OCI-LY3 (cell line): ENCODE data around the gene ERBB4.
A peak's percentile ranks its signal among the peaks of the same experiment; 100 is the strongest.

Source experiments
- H2AFZ ChIP-seq: fragments of 200-600, 300-600 bp; shearing (Covaris generic); 2 replicates; pipeline ENCODE4 v1.6.0; 2014; ENCODE audit warnings: antibody characterized with exemption, low read depth, low read length
- H3K27ac ChIP-seq: fragments of 200-600, 300-600 bp; sonication (generic); 2 replicates; pipeline ENCODE4 v1.5.1; 2014; ENCODE audit warnings: mild to moderate bottlenecking, low read length, moderate library complexity, mixed read lengths
- H3K27me3 ChIP-seq: fragments of 200-600, 300-600 bp; sonication (generic); 2 replicates; pipeline ENCODE4 v1.6.1; 2014; ENCODE audit warnings: low read depth, low read length, mixed read lengths
- H3K36me3 ChIP-seq: fragments of 200-600, 300-600 bp; sonication (generic); replicated peaks from 2 replicates; pipeline ENCODE3; 2014; ENCODE audit warnings: low read depth, low read length, mixed read lengths
- H3K4me1 ChIP-seq: fragments of 300-600, 200-600 bp; sonication (generic); 2 replicates; pipeline ENCODE4 v1.6.1; 2014; ENCODE audit warnings: low read length, mixed read lengths
- H3K4me2 ChIP-seq: fragments of 200-600, 300-600 bp; sonication (generic); 2 replicates; pipeline ENCODE4 v1.6.1; 2014; ENCODE audit warnings: low read length, mixed read lengths
- H3K4me3 ChIP-seq: fragments of 300-600, 200-600 bp; sonication (generic); 2 replicates; pipeline ENCODE4 v1.5.1; 2014; ENCODE audit warnings: antibody characterized with exemption, mild to moderate bottlenecking, low read length, moderate library complexity
- H3K79me2 ChIP-seq: fragments of 300-600, 200-600 bp; shearing (Covaris generic); 2 replicates; pipeline ENCODE4 v1.6.1; 2014; ENCODE audit warnings: mild to moderate bottlenecking, low read length, mixed read lengths
- H3K9ac ChIP-seq: fragments of 300-600, 200-600 bp; shearing (Covaris generic); 2 replicates; pipeline ENCODE4 v1.6.0; 2014; ENCODE audit warnings: mild to moderate bottlenecking, low read length, moderate library complexity
- H3K9me3 ChIP-seq: fragments of 200-600, 300-600 bp; shearing (Covaris generic); 2 replicates; pipeline ENCODE4 v1.6.1; 2014; ENCODE audit warnings: low read length, mixed read lengths; ENCODE audit not compliant: insufficient read depth
- H4K20me1 ChIP-seq: fragments of 200-600, 300-600 bp; sonication (generic); 2 replicates; pipeline ENCODE4 v1.6.1; 2016; ENCODE audit warnings: low read length, mixed read lengths; ENCODE audit not compliant: insufficient read depth
- EZH2phosphoT487 ChIP-seq: fragments of 200-600 bp; shearing (Covaris generic); IDR thresholded peaks from 2 replicates; pipeline ENCODE4 v1.6.1; 2018; ENCODE audit warnings: antibody characterized with exemption, mixed run types, low read depth
- TF ChIP-seq, protein P1 (sequence below): fragments of 200-600, 300-600 bp; sonication (generic); IDR thresholded peaks from 2 replicates; pipeline ENCODE4 v1.5.1; 2014; ENCODE audit warnings: antibody characterized with exemption, low read length, low read depth

The ERBB4 gene

DNA sequence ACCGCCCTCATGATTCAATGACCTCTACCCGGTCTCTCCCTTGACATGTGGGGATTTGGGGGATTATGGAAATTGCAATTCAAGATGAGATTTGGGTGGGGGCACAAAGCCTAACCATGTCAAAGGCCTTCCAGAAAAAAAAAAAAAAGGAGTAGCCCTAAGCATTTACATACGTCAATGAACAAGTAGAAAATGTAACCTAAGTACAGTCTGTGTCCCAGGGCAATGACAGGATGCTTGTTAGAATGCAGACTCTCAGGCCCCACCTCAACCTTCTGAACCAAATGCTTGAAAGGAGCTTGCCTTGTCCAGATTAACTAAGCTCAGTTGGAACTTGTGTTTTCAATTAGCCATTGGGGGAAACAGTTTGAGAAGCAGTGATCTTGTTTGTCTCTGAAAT is 1180.1 kb downstream of the ERBB4 start:
- no peak for TF ChIP-seq EZH2phosphoT487
- TF ChIP-seq, protein P1, sequence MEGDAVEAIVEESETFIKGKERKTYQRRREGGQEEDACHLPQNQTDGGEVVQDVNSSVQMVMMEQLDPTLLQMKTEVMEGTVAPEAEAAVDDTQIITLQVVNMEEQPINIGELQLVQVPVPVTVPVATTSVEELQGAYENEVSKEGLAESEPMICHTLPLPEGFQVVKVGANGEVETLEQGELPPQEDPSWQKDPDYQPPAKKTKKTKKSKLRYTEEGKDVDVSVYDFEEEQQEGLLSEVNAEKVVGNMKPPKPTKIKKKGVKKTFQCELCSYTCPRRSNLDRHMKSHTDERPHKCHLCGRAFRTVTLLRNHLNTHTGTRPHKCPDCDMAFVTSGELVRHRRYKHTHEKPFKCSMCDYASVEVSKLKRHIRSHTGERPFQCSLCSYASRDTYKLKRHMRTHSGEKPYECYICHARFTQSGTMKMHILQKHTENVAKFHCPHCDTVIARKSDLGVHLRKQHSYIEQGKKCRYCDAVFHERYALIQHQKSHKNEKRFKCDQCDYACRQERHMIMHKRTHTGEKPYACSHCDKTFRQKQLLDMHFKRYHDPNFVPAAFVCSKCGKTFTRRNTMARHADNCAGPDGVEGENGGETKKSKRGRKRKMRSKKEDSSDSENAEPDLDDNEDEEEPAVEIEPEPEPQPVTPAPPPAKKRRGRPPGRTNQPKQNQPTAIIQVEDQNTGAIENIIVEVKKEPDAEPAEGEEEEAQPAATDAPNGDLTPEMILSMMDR, result no peak
- H3K4me2 ChIP-seq, result no peak overlapping the region
- H3K4me3 ChIP-seq, result no peak overlapping the region
- peaks cover 3% of the 10 kb centered on the region for H3K36me3 ChIP-seq
- no peak overlapping the region for H3K9ac ChIP-seq
- no peaks in the 10 kb centered on the region for H3K9me3 ChIP-seq
- H4K20me1 ChIP-seq, result no peaks in the 10 kb centered on the region
- no peaks in the 10 kb centered on the region for H3K27me3 ChIP-seq
- no peak overlapping the region for H2AFZ ChIP-seq
- H3K79me2 ChIP-seq, result no peaks in the 10 kb centered on the region
- no peak overlapping the region for H3K27ac ChIP-seq
- H3K4me1 ChIP-seq, result peaks cover 11% of the 10 kb centered on the region

DNA sequence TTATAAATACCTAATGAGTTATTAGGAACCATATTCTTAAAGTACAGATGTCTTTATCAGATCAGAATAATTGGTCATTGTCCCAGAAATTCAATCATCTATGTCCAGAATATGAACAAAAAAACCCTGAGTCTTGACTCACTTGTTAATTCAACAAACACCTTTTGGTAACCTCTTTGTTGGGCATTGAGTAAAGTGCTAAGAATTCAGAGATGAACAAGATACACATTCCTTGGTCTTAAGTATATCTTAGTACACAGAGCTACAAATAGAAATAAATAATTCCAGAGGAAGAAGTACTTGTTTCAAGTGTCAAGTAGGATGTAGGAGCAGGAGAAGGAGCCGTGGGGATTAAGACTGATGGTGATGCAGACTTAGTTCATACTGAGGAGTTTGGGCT is 1184.1 kb downstream of the ERBB4 start:
- TF ChIP-seq EZH2phosphoT487, result no peak
- TF ChIP-seq, protein P1, result no peak
- H3K27ac ChIP-seq, result no peak overlapping the region
- H3K36me3 ChIP-seq, result peaks cover 5% of the 10 kb centered on the region
- H2AFZ ChIP-seq, result no peak overlapping the region
- H3K4me2 ChIP-seq, result no peak overlapping the region
- H3K4me1 ChIP-seq, result peaks cover 18% of the 10 kb centered on the region
- H4K20me1 ChIP-seq, result no peaks in the 10 kb centered on the region
- H3K27me3 ChIP-seq, result no peaks in the 10 kb centered on the region
- no peak overlapping the region for H3K4me3 ChIP-seq
- no peaks in the 10 kb centered on the region for H3K9me3 ChIP-seq
- H3K79me2 ChIP-seq, result no peaks in the 10 kb centered on the region
- H3K9ac ChIP-seq, result no peak overlapping the region

DNA sequence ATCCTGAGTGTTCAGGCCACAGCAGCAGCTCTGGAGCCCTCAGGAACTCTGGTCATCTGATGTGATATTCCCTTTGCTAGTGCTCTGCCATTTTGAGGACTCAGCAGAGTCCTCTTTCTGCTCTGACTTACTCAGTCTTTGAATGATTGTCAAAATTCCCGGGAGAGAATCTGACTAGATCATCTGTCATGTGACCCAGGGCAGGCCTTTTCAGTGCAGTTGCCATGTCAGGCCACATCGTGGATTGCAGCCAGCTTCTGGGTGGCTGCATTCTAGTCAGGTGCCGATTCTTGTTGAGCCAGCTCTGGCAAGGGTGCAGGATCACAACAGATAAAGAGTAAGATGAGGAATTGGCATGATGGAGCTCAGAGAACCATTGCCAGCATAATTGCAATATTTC is 1186.6 kb downstream of the ERBB4 start:
- Histone ChIP-seq H3K27me3 (no peaks in the 10 kb centered on the region), H3K79me2 (no peaks in the 10 kb centered on the region), H3K9ac (no peak overlapping the region), H3K36me3 (peaks cover 2% of the 10 kb centered on the region), H3K4me2 (no peak overlapping the region), H3K4me1 (peaks cover 13% of the 10 kb centered on the region), H3K4me3 (no peak overlapping the region), H2AFZ (0 out of 2 replicates have a peak overlapping the region, but pooled peaks have one; percentile 58), H3K27ac (no peak overlapping the region), H3K9me3 (no peaks in the 10 kb centered on the region), H4K20me1 (no peaks in the 10 kb centered on the region)
- no peak for TF ChIP-seq EZH2phosphoT487
- TF ChIP-seq, protein P1, result no peak

DNA sequence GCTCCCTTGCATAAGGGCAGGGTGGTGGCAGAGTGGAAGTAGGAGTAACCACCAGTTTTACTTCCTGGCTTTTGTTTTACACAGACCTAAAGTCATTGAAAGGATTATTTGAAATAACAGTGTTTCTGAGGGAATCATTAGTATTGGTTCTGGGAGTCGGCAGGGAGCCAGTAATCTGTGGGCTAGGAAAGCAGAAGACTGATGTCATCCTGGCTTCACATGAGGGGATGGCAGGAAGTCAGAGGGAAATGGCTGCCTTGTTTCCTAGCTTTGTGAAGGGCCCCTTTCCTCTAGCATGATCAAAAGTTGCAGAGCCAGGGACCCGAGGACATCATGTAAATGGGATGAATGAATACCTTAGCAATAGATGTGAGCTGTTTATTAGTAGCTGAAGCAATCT is 1189.6 kb downstream of the ERBB4 start:
- Histone ChIP-seq H3K36me3 (peaks cover 2% of the 10 kb centered on the region), H3K9ac (no peak overlapping the region), H2AFZ (peak overlapping the region; percentile 31; the same call in 1 of the 2 replicates), H3K27ac (no peak overlapping the region), H3K79me2 (no peaks in the 10 kb centered on the region), H3K4me3 (no peak overlapping the region), H4K20me1 (no peaks in the 10 kb centered on the region), H3K27me3 (no peaks in the 10 kb centered on the region), H3K4me1 (peaks cover 13% of the 10 kb centered on the region), H3K4me2 (no peak overlapping the region), H3K9me3 (no peaks in the 10 kb centered on the region)
- no peak for TF ChIP-seq EZH2phosphoT487
- TF ChIP-seq, protein P1, result no peak
